ENCODE results near the gene CPE.

Gene CPE

DNA sequence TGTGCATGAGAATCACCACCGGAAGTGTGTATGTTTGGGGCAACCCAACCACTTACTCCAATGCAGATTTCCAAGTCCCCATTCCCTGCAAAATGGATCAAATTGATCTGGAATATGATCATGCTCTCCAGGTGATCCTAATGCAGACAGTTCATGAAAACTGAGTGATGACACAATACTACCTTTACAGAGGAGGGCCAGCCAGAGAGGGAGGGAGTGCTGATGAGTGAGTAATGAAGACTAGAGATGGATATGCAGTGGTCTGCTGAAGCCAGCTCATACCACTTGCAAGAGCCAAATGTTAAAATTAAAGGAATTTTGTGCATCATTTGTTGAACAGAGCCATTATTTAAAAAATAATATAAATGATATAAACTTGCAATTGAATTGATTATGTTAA is 10.2 kb upstream of the CPE start:
- TF ChIP-seq, protein P1, sequence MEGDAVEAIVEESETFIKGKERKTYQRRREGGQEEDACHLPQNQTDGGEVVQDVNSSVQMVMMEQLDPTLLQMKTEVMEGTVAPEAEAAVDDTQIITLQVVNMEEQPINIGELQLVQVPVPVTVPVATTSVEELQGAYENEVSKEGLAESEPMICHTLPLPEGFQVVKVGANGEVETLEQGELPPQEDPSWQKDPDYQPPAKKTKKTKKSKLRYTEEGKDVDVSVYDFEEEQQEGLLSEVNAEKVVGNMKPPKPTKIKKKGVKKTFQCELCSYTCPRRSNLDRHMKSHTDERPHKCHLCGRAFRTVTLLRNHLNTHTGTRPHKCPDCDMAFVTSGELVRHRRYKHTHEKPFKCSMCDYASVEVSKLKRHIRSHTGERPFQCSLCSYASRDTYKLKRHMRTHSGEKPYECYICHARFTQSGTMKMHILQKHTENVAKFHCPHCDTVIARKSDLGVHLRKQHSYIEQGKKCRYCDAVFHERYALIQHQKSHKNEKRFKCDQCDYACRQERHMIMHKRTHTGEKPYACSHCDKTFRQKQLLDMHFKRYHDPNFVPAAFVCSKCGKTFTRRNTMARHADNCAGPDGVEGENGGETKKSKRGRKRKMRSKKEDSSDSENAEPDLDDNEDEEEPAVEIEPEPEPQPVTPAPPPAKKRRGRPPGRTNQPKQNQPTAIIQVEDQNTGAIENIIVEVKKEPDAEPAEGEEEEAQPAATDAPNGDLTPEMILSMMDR (IDR thresholded peaks at IDR 0.05), result no peak

DNA sequence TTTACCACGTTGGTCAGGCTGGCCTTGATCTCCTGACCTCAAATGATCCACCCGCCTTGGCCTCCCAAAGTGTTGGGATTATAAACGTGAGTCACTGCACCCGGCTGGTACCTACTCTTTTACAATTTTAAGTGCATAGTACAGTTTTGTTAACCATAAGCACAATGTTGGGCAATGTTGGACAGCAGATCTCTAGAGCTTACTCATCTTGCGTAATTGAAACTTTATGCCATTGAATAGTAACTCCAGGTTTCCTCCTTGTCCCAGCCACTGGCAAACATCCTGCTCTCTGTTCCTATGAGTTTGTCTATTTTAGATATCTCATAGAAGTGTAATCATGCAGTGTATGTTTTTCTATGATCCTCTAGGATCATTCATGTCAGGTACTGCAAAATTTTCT is 9.3 kb upstream of the CPE start:
- TF ChIP-seq, protein P1 (IDR thresholded peaks at IDR 0.05), result no peak

DNA sequence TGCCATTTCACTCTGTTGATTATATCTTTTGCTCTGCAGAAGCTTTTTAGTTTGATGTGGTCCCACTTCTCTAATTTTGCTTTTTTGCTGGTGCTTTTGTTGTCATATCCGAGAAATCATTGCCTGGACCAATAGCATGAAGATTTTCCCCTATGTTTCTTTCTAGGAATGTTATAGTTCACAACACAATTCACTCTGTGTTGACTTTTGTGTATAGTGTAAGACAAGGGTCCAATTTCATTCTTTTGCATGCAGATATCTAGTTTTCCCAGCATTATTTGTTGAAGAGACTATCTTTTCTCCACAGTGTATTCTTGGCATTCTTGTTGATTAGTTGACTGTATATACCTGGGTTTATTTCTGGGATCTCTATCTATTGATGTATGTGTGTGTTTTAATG is 8.3 kb upstream of the CPE start:
- TF ChIP-seq, protein P1 (IDR thresholded peaks at IDR 0.05), result no peak

DNA sequence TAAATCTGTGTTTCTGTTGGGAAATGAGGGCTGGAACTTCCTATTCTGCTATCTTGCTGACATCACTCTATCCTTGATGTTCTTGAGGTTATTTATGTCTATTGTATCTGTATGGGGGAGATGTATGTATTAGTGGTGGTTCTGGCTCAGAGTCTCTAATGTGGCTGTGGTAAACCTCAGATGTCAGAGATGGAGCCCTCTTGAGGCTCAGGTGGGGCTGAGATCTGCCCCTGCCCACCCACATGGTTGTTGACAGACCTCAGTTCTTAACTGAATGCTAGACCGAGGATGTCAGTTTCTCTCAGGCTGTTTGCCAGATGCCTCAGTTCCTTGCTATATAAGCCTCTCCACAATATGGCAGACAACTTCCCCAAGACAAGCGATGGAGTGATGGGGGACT is 3.3 kb upstream of the CPE start:
- TF ChIP-seq, protein P1 (IDR thresholded peaks at IDR 0.05), result no peak

DNA sequence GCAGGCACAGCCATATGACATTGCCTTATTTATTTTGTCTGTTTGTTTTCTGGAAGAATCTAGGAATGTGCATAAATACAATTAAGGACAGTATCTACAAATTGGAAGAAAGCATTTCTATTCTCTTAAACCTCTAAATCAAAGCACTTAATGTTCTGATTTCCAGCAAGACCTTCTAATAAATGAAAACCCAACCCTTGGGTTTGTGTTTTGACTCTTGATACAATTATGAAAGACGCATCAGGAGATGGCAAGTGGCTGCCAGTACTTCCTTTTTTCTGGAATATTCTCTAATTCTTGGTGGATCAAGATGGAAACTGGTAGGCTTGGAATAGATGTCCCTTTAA is 437 bp upstream of the CPE start:
- TF ChIP-seq, protein P1 (IDR thresholded peaks at IDR 0.05), result no peak

DNA sequence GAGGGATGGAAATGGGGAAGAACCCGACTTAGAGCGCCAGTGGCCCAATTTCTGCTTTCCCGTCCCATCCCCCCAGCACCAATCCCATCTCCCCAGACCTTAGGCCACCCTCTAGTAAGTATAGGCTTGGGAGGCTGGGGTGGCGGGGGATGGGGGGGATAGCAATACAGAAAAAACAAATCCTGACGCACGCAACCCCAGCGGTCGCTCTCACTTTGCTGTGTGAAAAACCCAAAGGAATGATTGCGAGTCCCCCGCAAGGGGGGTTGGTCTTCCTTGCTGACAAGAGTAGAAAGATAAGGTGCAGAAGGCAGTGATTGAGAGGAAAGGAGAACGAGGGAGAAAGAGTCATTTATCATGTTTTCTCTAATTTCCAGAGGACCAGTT is 863 bp downstream of the CPE start:
- TF ChIP-seq, protein P1 (IDR thresholded peaks at IDR 0.05), result no peak

DNA sequence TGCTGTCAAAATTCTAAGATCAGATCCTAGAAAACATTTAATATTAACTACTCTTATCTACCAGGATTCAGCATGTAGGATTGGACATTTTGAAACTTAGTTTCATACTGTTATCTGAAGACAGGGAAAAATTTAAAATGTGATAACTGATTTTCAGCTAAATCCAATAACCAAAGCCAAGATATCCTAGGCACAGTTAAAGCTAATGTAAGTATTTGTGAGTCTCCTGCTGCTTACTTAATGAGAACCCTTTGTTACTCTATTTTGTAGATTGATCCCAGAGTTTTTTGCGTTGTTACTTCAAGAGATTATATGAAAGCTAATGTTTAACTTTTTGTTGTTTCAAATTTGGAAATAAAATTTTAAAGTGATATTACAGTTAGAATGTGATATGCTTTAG is 2.0 kb downstream of the CPE start:
- TF ChIP-seq, protein P1 (IDR thresholded peaks at IDR 0.05), result no peak

DNA sequence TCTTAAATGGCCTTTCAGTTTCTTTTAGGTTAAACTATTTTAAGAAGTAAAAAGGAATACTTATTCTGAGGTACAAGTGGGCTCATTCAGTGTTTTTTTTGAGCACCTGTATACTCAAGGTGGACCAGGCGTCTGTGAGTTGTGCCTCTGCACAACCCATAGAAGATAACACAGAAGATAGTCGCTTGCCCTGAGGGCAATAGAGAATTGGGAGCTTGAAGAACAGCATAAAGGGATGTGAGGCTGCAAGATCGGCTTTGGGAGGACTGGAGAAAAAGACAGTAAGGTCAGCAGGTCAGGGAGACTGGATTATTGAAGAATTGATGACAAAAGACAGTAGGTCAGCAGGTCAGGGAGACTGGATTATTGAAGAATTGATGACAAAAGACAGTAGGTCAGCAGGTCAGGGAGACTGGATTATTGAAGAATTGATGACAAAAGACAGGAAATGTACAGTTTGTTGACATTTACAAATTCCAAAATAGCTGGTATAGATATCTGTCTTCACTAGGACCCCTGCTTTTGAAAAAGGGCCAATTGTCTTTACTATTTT is 3.1 kb downstream of the CPE start:
- TF ChIP-seq, protein P1 (IDR thresholded peaks at IDR 0.05), result no peak
